GM12891 (cell line): Measurements from ENCODE around the gene RBM20.

Source experiments
- DNase-seq: peaks from one replicate; pipeline ENCODE4 v3.0.0; 2011; ENCODE audit warnings: low spot score; ENCODE audit not compliant: insufficient read length
- FAIRE-seq: peaks from 2 replicates; lab custom pipeline; 2011; peaks lifted over from hg19 to GRCh38; lab: Jason Lieb, UNC
- PAX5 ChIP-seq: IDR thresholded peaks from 2 replicates; pipeline ENCODE4 v1.6.1; 2011; ENCODE audit warnings: low read length, moderate library complexity, mild to moderate bottlenecking; ENCODE audit not compliant: insufficient read depth, severe bottlenecking
- POLR2A ChIP-seq: IDR thresholded peaks from 2 replicates; pipeline ENCODE4 v1.6.1; 2011; ENCODE audit warnings: low read depth, low read length, control low read depth
- POLR2AphosphoS5 ChIP-seq: IDR thresholded peaks from 2 replicates; pipeline ENCODE4 v1.6.1; 2011; ENCODE audit warnings: low read depth, low read length, control low read depth
- POU2F2 ChIP-seq: IDR thresholded peaks from 2 replicates; pipeline ENCODE4 v1.6.1; 2011; ENCODE audit warnings: low read depth, mild to moderate bottlenecking, control low read depth, low read length, moderate library complexity
- SPI1 ChIP-seq: IDR thresholded peaks from 2 replicates; pipeline ENCODE4 v1.6.1; 2011; ENCODE audit warnings: low read depth, low read length, control low read depth
- TAF1 ChIP-seq: IDR thresholded peaks from 2 replicates; pipeline ENCODE4 v1.6.1; 2011; ENCODE audit warnings: low read depth, low read length, control low read depth

Gene RBM20

DNA sequence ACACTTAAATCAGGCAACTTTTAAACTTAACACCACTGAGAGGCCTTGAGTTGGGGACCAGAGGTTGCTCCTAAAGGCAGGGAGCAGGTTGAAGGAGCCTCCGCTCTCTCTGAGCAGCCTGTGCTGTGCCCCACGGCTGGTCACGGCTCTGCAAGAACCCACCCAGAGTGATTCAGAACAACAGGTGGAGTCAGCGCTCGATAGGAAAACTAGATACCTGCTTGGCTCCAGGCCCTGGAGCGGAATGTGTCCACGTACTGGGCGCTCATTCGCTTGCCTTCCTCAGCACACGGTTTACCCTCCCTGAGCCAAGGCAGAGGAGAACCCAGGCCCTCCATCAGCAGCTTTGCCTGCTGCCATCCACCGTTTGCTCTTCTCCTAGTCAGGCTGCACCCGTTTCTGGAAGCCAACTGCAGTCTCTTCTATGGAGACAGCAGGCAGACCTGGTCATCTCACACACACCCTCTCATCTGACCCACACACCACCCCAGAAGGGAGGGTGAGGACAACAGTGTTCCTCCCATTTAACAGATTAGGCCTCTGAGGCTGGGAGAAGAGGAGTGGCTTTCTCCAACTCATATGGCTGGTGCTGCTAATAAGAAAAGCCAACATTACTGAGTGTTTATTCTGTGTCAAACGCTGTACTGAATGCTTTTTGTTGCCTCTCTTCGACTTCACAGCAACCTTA lies 189.9 kb downstream of the RBM20 start:
- DNase-seq (no peak), FAIRE-seq (peak; percentile 50)
- no peak for TF ChIP-seq POLR2A
- TF ChIP-seq PAX5, result no peak
- TF ChIP-seq POU2F2, result no peak
- no peak for TF ChIP-seq POLR2AphosphoS5
- TF ChIP-seq TAF1, result no peak
- TF ChIP-seq SPI1, result no peak

DNA sequence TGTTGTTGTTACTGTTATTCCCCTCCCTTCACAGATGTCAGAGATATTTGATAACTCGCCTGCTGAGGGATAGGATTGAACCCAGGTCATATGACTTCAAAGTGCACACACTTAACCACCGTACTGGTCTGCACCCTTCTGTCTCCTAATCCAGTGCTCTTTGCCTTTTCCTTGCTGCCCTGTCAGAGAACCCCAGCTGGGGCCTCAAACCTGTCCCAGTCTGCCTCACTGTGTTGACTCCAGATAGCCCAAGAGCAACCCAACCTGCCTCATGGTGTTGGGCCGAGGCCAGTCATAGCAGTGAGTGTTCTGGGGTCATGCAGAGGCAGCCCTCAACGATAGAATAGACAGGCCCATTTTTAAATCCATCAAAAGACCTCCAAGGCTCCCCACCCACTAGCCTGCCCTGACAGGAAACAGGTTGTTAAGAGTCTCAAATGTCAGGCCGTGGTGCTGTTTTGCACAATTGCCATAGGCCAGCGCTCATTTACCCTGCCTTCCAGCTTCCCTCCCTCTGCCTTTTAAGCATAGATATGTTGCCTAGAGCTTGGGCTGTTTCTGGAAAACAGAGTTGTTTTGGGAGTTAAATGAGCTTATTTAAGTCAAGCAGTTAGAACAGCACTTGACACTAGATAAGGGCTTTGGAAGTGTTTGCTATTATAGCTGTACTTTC lies 190.6 kb downstream of the RBM20 start:
- FAIRE-seq, result peak; percentile 51
- TF ChIP-seq POLR2AphosphoS5 (no peak), TAF1 (no peak), POU2F2 (no peak), POLR2A (no peak), PAX5 (no peak), SPI1 (no peak)
- no peak for DNase-seq

GRCh38 chr10:110835841-110836240 lies 191.7 kb downstream of the RBM20 start:
- DNase-seq (no peak), FAIRE-seq (no peak)
- no peak for TF ChIP-seq POLR2AphosphoS5
- no peak for TF ChIP-seq TAF1
- no peak for TF ChIP-seq PAX5
- no peak for TF ChIP-seq SPI1
- TF ChIP-seq POU2F2, result no peak
- TF ChIP-seq POLR2A, result no peak

DNA sequence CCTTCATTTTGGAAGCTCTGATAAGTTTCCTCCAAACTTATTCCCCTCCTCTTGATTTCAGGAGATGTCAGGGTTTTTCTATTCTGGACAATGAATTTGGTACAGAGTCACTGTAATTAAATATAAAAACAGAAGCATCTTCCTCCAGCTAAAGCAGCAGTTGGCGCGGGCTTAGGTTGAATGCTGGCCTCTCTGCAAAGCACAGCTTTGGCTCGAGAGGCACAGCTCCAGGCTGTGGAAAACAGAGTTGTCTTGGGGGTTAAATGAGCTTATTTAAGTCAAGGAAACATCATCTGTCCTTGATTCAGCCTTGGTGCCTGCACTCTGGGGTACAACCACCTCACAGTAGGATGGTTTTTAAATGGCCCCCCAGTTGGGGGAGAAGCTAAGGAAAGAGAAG lies 192.6 kb downstream of the RBM20 start:
- no peak for DNase-seq
- no peak for TF ChIP-seq POU2F2
- FAIRE-seq, result no peak

DNA sequence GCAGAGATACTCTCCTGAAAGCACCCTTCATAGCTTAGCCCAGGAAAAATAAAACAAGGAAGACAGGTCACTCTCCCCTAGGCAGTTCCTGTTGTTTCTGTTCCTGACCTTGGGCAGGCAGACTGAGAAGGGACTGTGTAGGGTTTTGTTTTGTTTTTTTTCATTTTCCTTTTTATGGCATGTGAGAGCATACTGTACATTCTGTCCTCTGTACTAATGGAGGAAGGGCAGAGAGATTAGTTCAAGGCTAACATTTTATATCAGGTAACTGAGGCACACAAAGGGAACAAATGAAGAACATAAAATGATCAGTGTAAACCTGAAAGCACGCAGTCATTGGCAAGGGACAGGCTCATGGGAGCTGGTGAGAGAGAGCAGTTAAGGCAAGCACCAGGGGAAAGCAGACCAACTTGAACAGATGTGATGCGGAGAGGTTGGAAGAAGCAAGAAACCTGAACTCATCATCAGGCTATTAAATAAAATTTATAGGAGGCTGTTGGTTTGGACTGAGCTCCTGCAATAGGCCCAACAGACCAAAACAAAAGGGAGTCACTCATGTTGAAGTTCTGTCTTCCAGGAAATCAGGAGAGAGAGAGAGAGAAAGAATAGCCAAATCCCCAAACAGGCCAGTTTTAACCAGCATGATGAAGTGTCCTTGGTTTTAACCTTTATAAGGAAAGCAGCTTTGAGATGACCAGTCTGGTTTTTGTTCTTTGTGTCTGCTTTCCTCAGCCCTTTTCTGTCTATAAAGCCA lies 193.5 kb downstream of the RBM20 start:
- DNase-seq (no peak), FAIRE-seq (no peak)
- TF ChIP-seq TAF1, result no peak
- no peak for TF ChIP-seq POU2F2
- TF ChIP-seq PAX5, result no peak
- no peak for TF ChIP-seq POLR2AphosphoS5
- no peak for TF ChIP-seq SPI1
- TF ChIP-seq POLR2A, result no peak

DNA sequence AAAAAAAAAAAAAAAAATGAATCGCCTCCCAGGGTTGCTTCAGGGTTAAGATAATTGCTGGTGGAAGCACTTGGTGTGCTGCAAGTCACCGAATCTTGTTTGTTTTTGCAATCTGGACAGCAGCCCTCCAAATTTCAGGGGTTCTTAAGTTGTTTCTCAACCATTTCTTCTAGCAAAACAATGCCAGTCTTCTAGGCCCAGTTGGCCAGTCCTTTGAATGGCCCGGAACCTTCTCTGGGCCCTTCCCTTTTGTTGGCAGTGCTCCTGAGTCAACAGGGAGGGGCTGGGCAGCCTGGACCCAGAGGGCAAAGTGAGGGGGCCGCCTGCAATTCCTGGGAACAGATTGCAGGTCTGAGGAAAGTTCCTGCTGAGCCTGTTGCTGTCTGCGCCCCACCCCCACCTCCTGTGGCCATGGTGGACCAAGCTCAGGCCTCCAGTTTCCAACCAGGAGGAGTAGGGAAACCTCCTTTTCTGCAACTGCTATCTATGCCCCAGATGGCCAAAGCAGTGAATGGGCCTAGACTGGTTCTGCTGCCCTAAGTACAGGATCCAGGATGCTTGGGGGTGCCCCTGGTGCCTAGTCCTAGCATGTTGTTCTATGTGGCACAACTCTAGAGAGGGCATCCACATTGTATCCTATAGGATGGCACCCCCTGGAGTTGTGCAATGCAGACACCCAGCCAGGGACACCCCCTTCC lies 196.2 kb downstream of the RBM20 start:
- no peak for FAIRE-seq
- DNase-seq, result no peak
- TF ChIP-seq POLR2AphosphoS5 (no peak), SPI1 (no peak), POLR2A (no peak), PAX5 (no peak), TAF1 (no peak), POU2F2 (no peak)

- no peak for TF ChIP-seq TAF1
- TF ChIP-seq PAX5, result no peak
- no peak for TF ChIP-seq SPI1
- no peak for TF ChIP-seq POLR2AphosphoS5
- TF ChIP-seq POU2F2, result no peak
- TF ChIP-seq POLR2A, result no peak
- no peak for DNase-seq
- peak; percentile 45 for FAIRE-seq
Measured at GRCh38 chr10:110840923-110841428, 196.8 kb downstream of the RBM20 start.

- DNase-seq, result peak; percentile 59
- peak; percentile 94 for FAIRE-seq
- TF ChIP-seq POU2F2, result peak; percentile 100
- TF ChIP-seq SPI1, result peak; percentile 46; the same call in 1 of the 2 replicates
- no peak for TF ChIP-seq POLR2AphosphoS5
- peak; percentile 75 for TF ChIP-seq POLR2A
- TF ChIP-seq PAX5, result peak; percentile 27
- TF ChIP-seq TAF1, result peak; percentile 46; the same call in 1 of the 2 replicates
Measured at GRCh38 chr10:110841767-110842267, 197.7 kb downstream of the RBM20 start.
